AG08396 (cell line): Measurements from ENCODE around the gene GMDS.
"Not testable (repeated sequence)": the region's sequence is repeated elsewhere in the genome, so short reads cannot be mapped to it uniquely, and the experiment has no call there.

ENCODE experiments used
- DNase-seq: peaks from one replicate; pipeline ENCODE4 v3.0.0; 2012; ENCODE audit warnings: low spot score, mixed read lengths

The GMDS gene

DNA sequence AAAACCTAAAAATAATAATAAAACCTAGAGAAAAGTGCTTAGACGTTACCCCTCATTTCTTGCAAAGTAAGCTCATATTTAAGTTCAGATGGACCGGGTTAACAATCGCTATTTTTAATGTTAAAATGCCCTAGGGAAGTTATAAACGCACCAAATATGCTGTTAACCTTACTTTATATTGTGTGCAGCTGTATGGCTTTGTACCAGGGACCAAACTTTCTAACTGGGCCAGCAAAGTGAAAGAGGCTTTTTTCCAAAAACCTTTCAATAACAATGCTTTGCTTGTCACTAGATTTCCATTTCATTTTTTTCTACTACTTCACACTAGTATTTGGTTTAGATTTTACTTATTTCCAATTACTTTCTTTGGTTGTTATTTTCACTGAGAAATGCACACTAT is 387.2 kb downstream of the GMDS start:
- no peak for DNase-seq

- DNase-seq: no peak
Measured at GRCh38 chr6:1856381-1856780, 389.0 kb downstream of the GMDS start.

GRCh38 chr6:1855890-1856289 is 389.5 kb downstream of the GMDS start:
- DNase-seq: no peak

GRCh38 chr6:1854296-1854695 is 391.1 kb downstream of the GMDS start:
- DNase-seq: no peak

GRCh38 chr6:1853761-1854160 is 391.6 kb downstream of the GMDS start:
- no peak for DNase-seq

DNA sequence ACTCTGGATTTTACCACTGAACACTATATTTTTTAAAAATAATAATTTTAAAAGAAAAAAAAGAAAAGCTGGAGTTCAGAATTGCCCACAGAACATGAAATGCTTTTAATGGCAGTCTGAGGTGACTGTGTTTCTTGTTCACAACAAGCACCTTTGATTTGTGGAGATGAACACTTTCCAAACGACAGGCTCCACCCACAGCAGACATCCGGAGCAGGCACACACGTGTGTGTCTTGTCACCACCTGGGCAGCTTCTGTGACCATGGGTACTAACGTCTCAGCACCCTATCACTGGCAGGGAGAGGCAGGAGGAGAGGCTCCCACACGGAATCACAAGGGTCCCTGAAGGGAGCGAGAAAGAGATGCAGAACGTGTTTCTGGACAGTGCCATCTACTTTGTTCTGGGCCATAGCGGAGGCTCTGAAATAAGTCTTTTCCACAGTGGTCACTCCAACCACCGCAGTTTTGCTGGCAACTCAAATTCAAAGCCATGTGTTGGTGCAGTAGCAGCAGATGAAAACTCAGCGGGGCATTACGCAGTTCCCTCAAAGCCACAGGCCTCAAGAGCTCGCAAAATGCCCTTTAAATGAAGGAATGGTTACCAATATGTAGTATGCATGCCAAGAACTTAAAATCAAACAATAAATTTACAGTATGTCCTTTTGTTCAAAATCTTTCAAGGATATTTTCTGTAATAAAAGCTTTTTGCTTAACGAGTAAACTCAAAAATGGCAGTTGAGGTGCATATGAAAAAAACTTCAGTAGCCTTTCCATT is 393.5 kb downstream of the GMDS start:
- DNase-seq: no peak

DNA sequence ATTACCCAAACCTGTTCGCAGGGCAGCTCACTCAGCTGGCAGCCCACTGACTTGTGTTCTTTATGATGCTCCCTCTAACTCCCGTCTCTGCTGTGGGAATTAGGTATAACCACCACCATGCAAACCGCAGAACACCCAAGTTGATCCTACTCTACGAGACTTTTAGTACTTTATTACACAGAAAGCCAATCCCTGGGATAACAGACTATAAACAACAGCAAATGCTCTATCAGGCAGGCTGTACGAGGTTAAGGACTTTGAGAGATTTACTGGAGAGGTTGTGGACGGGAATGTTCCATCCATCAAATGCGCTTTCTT is 394.6 kb downstream of the GMDS start:
- DNase-seq: no peak

- no peak for DNase-seq
Measured at GRCh38 chr6:1850121-1850839, 395.1 kb downstream of the GMDS start.

GRCh38 chr6:1849691-1850090 is 395.7 kb downstream of the GMDS start:
- DNase-seq: no peak

GRCh38 chr6:1848752-1849151 is 396.7 kb downstream of the GMDS start:
- DNase-seq: no peak

DNA sequence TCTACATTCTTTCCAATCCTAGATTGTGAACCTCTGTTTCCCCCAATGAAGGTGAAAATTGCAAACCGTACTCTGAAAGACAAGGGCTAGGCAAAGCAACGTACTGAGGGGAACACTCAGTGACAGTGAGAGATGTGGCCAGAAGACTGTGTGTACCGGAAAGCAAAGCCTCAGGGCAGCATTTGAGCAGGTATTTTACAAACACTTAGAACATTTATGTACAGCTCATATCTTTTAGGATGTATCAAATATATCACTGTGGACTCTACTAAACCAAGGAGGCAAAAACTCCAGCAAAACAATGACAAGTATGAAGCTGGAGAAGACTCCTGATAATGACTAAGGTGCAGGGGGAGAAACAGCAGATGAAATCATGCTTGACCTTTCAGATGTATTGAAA is 398.8 kb downstream of the GMDS start:
- no peak for DNase-seq

DNA sequence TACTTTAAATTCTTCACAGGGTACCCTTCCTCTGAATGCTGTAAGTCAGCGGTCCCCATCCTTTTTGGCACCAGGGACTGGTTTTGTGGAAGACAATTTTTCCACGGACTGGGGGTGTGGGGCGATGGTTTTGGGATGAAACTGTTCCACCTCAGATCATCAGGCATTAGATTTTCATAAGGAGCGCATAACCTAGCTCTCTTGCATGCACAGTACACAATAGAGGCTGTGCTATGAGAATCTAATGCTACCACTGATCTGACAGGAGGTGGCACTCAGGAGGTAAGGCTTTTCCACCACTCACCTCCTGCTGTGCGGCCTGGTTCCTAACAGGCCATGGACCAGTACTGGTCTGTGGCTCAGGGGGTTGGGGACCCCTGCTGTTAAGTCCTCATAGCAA is 399.9 kb downstream of the GMDS start:
- not testable (repeated sequence) for DNase-seq

GRCh38 chr6:1842334-1842733 is 403.1 kb downstream of the GMDS start:
- no peak for DNase-seq

- no peak for DNase-seq
Measured at GRCh38 chr6:1841136-1841535, 404.3 kb downstream of the GMDS start.

GRCh38 chr6:1840491-1841121 is 404.8 kb downstream of the GMDS start:
- no peak for DNase-seq

DNA sequence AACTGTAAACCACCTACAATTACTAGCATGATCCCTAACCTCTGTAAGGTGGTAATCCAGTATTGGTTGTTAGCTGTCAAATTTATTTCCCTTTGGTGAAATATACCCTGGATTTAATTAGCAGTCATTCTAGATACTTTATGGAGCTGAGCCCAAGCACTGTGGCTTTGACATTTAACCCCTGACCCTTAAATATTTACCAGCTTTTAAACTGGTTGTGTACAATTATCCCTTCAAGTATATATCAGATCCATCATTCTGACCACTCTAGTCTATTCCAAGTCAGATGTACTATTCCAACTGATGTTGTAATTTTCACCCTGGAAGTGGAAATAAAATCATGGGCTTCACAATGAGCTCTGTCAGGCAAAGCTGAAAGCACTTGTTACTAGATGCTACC is 406.0 kb downstream of the GMDS start:
- no peak for DNase-seq

DNA sequence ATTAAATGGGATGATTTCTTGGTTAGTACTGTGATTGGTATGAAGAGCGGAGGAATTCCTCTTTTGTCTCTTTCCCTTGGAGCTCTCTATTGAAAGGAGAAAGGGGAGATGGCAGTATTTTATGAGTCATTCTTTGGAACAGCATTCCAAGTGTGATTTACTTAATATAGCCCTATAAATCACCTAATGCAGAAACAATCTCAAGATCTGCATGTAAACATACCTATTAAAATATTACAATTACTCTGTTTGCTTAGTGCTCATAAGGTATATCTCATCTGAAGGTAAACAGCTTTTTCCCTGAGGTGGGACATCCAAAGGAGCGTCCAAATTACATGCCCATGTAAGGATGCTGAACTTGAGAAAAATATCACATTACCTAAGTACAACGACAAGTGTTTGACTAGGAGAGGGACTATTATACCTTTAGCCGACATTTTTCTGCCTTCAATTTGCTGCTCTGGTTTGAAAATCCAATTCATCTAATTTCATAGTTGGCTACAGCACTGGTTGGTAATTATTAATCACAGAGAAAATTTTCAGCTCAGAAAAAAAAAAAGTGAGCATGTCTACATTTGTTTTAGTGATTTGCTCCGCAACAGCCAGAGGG is 406.7 kb downstream of the GMDS start:
- DNase-seq: no peak

DNA sequence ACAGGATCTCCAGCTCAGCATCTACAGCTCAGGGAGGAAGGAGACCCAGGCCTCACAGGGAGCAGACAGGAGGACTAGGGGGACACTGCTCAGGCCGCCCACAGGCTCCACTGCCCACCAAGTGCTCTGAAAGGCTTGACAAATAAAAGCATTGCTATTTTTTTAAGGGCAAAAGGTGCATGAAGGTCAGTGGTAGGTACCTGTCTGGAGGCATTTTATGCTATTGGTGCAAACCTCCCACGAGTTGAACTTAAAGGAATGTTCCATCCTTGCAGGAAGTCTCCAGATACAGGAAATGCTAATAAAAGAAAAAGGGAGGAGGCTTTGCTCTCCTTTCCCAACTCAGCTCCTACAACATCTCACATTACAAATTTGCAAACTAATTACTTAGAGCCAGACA is 407.6 kb downstream of the GMDS start:
- no peak for DNase-seq

- DNase-seq: no peak
Measured at GRCh38 chr6:1836690-1837089, 408.7 kb downstream of the GMDS start.

DNA sequence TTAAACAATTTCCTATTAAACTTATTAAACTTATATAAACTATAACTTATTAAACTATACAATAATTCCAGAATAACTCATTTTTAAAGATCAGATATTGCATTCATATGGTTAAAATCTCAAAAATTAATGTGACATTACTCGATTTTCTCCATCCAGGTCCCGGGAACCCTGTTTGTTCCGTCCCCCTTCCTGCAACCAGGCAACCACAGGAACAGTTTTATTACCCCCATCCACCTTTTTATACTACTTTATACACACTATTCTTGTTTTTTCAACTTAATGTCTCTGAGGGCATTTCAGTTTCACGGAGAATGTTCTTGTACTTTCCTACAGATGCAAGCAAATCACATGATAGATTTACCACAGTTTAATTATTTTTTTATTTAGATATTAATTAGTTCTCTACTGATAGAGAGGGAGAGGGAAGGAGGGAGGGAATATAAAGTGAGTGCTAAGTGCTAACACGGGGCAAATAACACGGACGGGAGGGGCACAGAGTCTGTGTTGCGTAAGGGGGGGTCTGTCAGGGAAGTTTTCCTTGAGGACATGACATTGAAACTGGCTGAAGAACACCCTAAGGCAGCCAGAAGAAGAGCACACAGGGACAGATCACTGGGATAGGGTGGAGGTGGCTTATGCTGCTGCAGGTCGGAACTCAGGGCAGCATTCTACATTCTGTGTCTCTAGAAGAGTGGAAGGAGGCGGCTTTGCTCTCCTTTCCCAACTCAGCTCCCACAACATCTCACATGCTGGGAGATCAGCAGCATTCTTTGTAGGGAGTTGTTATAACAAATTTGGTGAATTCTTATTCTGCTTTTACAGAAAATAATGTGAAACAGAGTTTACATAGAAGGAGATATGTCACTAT is 410.5 kb downstream of the GMDS start:
- no peak for DNase-seq

DNA sequence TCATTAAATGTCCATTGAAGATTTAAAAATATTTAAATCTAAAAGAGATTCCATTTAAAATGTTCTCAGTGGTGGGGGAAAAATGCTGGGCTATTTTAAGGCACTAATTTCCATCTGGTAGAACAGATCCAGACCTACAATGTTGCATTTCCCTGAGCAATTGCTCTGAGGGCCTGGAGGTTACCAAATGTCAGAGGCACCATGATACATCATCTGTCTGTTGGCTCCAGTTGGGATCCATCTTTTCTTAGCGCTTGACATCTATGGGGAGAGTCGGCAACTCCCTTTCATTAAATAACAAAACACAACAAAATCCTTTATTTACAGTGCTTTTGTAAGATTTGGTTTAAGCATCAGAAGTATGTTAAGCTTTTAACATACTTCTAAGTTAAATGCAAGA is 411.2 kb downstream of the GMDS start:
- DNase-seq: no peak
